ENCODE data around the gene JAZF1. TPM values are rescaled to one million over a fixed set of nuclear protein-coding genes. Genes with fewer than 3 reads are reported as not detected.

JAZF1 gene
- total and polyA plus RNA-seq, 2 of the 8 experiments (the other 6 are each of a cell fraction or from before 2014, with no cell fraction given) = 2.6 to 21.8 TPM

GRCh38 chr7:28155019-28155660 lies 25.5 kb downstream of the JAZF1 start (continued):
- TF ChIP-seq CHD7 (IDR thresholded peaks at IDR 0.05; ENCODE audit: insufficient replicate concordance, low read length) (no peak), JUN (IDR thresholded peaks at IDR 0.05; ENCODE audit: low read depth, low read length) (no peak), USF2 (IDR thresholded peaks at IDR 0.05; ENCODE audit: low read length) (no peak), ATF3 (IDR thresholded peaks at IDR 0.05; ENCODE audit: insufficient read depth, low read depth, low read length) (no peak), RNF2 (IDR thresholded peaks at IDR 0.05; ENCODE audit: borderline replicate concordance, low read depth, low read length, missing control alignments, poor library complexity, severe bottlenecking) (no peak), PHF8 (conservative IDR thresholded peaks at IDR 0.05; ENCODE audit: low read depth, low read length) (no peak), SP4 (IDR thresholded peaks at IDR 0.05; ENCODE audit: low read length) (no peak), SRF (IDR thresholded peaks at IDR 0.05; ENCODE audit: low read depth, low read length) (no peak)

Data from H1 (cell line).